ENCODE data around the gene KCNJ2.

The KCNJ2 gene

DNA sequence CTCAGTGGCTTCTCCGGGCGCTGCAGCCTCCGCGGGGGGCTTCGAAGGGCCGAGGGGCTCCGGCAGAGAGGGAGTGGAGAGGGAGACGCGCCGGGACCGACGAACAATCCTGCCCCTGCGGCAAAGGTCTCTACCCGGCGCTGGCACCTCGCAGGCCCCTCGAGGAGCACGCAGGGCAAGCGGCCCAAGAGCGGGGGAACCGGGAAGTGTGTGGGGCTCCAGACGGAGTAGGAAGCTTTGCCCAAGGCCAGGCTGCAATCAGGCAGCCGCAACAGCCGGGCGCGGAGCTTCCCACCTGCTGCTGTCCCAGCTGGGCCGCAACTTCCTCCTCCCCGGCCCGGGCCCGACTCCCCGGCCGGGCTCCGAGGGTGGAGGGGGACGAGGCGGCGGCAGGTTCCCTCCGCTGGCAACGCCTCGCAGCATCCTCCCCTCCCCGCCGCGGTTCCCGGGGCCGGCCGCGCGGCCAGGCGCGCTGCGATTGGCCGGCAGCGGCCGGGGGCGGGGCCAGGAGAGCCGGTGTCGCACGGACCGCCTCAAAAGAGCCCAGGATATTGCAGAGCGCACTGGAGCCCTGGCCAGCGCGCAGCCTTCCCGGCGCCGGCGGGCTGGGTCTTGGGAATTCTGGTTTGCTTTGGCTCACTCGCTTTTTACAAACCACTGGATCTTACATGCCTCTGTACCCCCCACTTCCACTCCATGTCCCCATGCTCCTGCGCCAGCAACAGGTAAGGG, at the start of gene KCNJ2:
KCNJ2 (plus strand) TSS at position 556 of the 732 bp plus-strand sequence. CDS start 5,508 bp downstream, outside the sequence.
- Histone ChIP-seq H3K9me3 (ENCODE audit: control insufficient read depth, low read length) (no peaks in the 10 kb centered on the region), H3K4me3 (ENCODE audit: low read length) (peak within 1 kb of the TSS; percentile 87), H3K4me1 (ENCODE audit: control insufficient read depth, insufficient read depth, low read length) (peaks cover 27% of the 10 kb centered on the region), H3K9ac (ENCODE audit: low read length) (peak within 1 kb of the TSS; percentile 79), H3K36me3 (ENCODE audit: control insufficient read depth, insufficient read depth, low read length, severe bottlenecking) (no peaks in the 10 kb centered on the region), H3K27me3 (replicated peaks; ENCODE audit: control insufficient read depth, insufficient read depth, low read length) (no peaks in the 10 kb centered on the region)
- peak; percentile 86 for DNase-seq (ENCODE audit: low read depth)

DNA sequence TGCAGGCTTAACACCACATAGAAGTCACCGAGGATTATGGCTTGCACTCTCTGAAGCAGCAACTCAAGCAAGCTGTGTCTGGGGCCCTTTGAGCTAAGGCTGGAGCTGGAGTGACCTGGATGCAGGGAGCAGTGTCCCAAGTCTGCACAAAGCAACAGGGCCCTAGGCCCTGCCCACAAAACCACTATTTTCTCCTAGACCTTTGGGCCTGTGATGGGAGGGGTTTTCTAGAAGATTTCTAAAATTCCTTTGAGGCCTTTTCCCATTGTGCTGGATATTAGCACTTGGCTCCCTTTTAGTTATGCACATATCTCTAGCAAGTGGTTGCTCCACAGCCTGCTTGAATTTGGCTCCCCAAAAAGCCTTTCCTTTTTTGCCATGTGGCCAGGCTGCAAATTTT, 49.8 kb upstream of the KCNJ2 start:
- DNase-seq (ENCODE audit: low read depth), result no peak
- Histone ChIP-seq H3K9ac (ENCODE audit: low read length) (no peak overlapping the region), H3K27me3 (replicated peaks; ENCODE audit: control insufficient read depth, insufficient read depth, low read length) (no peaks in the 10 kb centered on the region), H3K4me3 (ENCODE audit: low read length) (no peak overlapping the region), H3K36me3 (ENCODE audit: control insufficient read depth, insufficient read depth, low read length, severe bottlenecking) (no peaks in the 10 kb centered on the region), H3K9me3 (ENCODE audit: control insufficient read depth, low read length) (peaks cover 7% of the 10 kb centered on the region), H3K4me1 (ENCODE audit: control insufficient read depth, insufficient read depth, low read length) (peaks cover 9% of the 10 kb centered on the region)

DNA sequence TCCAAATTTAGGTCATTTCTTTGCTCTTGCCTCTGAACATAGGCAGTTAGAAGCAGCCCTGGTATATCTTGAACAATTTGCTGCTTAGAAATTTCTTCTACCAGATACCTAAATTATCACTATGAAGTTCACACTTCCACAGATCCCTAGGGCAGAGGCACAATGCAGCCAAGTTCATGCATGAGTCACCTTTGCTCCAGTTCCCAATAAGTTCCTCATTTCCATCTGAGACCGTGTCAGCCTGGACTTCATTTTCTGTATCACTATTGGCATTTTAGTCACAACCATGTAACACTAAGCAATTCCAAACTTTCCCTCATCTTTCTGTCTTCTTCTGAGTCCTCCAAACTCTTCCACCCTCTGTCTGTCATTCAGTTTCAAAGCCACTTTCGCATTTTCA, 49.3 kb upstream of the KCNJ2 start:
- DNase-seq (ENCODE audit: low read depth), result no peak
- H3K9ac ChIP-seq (ENCODE audit: low read length), result no peak overlapping the region
- H3K27me3 ChIP-seq (replicated peaks; ENCODE audit: control insufficient read depth, insufficient read depth, low read length), result no peaks in the 10 kb centered on the region
- no peaks in the 10 kb centered on the region for H3K36me3 ChIP-seq (ENCODE audit: control insufficient read depth, insufficient read depth, low read length, severe bottlenecking)
- H3K9me3 ChIP-seq (ENCODE audit: control insufficient read depth, low read length), result peaks cover 7% of the 10 kb centered on the region
- H3K4me3 ChIP-seq (ENCODE audit: low read length), result no peak overlapping the region
- H3K4me1 ChIP-seq (ENCODE audit: control insufficient read depth, insufficient read depth, low read length), result peaks cover 9% of the 10 kb centered on the region

DNA sequence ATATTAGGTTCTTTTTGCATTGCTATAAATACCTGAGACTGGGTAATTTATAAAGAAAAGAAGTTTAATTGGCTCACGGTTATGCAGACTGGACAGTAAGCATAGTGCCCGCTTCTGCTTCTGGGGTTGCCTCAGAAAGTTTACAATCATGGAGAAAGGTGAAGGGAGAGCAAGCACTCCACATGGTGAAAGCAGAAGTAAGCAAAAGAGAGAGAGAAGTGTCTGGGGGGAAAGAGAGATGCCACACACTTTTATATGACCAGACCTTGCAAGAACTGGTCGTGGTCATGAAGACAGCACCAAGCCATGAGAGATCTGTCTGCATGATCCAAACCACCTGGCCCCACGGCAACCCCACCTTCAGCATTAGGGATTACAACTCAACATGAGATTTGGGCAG, 48.9 kb upstream of the KCNJ2 start:
- DNase-seq (ENCODE audit: low read depth), result no peak
- no peak overlapping the region for H3K4me3 ChIP-seq (ENCODE audit: low read length)
- no peak overlapping the region for H3K9ac ChIP-seq (ENCODE audit: low read length)
- peaks cover 9% of the 10 kb centered on the region for H3K4me1 ChIP-seq (ENCODE audit: control insufficient read depth, insufficient read depth, low read length)
- H3K27me3 ChIP-seq (replicated peaks; ENCODE audit: control insufficient read depth, insufficient read depth, low read length), result no peaks in the 10 kb centered on the region
- no peaks in the 10 kb centered on the region for H3K36me3 ChIP-seq (ENCODE audit: control insufficient read depth, insufficient read depth, low read length, severe bottlenecking)
- H3K9me3 ChIP-seq (ENCODE audit: control insufficient read depth, low read length), result peaks cover 7% of the 10 kb centered on the region

DNA sequence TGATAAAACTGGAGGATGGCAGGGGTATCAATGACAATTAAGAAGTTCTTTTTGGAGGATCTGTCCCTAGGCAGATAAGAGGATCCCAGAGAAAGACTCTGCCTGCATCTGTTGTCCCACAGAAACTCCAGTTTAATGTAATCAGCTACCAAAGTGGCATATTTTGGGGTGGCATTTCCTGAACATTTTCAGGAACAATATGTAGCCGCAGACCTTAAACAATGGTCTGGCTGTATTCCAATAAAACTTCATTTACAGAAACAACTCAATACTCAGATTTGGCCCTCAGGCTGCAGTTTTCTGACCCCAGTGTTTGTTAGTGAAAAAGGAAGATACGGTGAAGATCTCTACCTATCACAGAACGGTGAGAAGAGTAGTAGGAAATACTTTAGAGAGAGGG, 48.2 kb upstream of the KCNJ2 start:
- no peak for DNase-seq (ENCODE audit: low read depth)
- Histone ChIP-seq H3K4me3 (ENCODE audit: low read length) (no peak overlapping the region), H3K9ac (ENCODE audit: low read length) (no peak overlapping the region), H3K36me3 (ENCODE audit: control insufficient read depth, insufficient read depth, low read length, severe bottlenecking) (no peaks in the 10 kb centered on the region), H3K27me3 (replicated peaks; ENCODE audit: control insufficient read depth, insufficient read depth, low read length) (no peaks in the 10 kb centered on the region), H3K9me3 (ENCODE audit: control insufficient read depth, low read length) (peaks cover 7% of the 10 kb centered on the region), H3K4me1 (ENCODE audit: control insufficient read depth, insufficient read depth, low read length) (peaks cover 9% of the 10 kb centered on the region)

DNA sequence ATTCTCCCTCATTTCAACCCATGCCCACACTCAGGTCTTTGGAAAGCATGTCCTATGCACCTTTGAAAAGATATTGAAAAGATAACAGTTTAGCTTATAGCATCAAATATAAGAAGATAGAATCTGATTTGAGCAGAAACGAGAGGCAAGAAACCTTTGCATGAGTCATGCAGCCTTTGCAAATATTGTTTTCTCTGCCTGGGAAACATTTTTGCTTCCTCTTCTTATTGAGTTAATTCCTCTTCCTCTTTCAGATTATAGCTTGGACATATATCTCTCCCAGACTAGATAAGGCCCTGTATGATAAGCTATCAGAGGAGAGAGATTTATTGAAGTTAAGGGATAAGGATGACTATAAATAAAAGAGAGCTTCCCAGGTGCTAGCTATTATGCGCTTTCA, 46.1 kb upstream of the KCNJ2 start:
- Histone ChIP-seq H3K9ac (ENCODE audit: low read length) (no peak overlapping the region), H3K27me3 (replicated peaks; ENCODE audit: control insufficient read depth, insufficient read depth, low read length) (no peaks in the 10 kb centered on the region), H3K4me3 (ENCODE audit: low read length) (no peak overlapping the region), H3K9me3 (ENCODE audit: control insufficient read depth, low read length) (peaks cover 7% of the 10 kb centered on the region), H3K4me1 (ENCODE audit: control insufficient read depth, insufficient read depth, low read length) (peaks cover 9% of the 10 kb centered on the region), H3K36me3 (ENCODE audit: control insufficient read depth, insufficient read depth, low read length, severe bottlenecking) (no peaks in the 10 kb centered on the region)
- DNase-seq (ENCODE audit: low read depth), result no peak

DNA sequence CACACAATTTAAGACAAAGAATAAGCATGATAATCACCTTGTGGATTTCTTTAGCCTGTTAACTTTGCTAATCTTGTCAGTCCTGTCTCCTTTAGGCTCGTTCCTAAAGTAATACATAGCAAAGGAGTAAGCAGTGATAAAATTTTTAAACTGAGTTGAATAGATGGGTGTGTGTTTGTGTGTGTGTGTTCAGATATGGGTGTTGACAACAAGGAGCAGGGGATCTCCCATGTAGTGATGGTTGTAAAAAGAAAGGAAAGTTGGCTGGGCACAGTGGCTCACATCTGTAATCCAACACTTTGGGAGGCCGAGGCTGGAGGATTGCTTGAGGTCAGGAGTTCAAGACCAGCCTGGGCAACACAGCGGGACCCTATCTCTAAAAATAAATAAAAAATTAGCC, 44.6 kb upstream of the KCNJ2 start:
- Histone ChIP-seq H3K4me1 (ENCODE audit: control insufficient read depth, insufficient read depth, low read length) (peaks cover 6% of the 10 kb centered on the region), H3K9me3 (ENCODE audit: control insufficient read depth, low read length) (peaks cover 1% of the 10 kb centered on the region), H3K4me3 (ENCODE audit: low read length) (no peak overlapping the region), H3K36me3 (ENCODE audit: control insufficient read depth, insufficient read depth, low read length, severe bottlenecking) (no peaks in the 10 kb centered on the region), H3K27me3 (replicated peaks; ENCODE audit: control insufficient read depth, insufficient read depth, low read length) (no peaks in the 10 kb centered on the region), H3K9ac (ENCODE audit: low read length) (no peak overlapping the region)
- no peak for DNase-seq (ENCODE audit: low read depth)

DNA sequence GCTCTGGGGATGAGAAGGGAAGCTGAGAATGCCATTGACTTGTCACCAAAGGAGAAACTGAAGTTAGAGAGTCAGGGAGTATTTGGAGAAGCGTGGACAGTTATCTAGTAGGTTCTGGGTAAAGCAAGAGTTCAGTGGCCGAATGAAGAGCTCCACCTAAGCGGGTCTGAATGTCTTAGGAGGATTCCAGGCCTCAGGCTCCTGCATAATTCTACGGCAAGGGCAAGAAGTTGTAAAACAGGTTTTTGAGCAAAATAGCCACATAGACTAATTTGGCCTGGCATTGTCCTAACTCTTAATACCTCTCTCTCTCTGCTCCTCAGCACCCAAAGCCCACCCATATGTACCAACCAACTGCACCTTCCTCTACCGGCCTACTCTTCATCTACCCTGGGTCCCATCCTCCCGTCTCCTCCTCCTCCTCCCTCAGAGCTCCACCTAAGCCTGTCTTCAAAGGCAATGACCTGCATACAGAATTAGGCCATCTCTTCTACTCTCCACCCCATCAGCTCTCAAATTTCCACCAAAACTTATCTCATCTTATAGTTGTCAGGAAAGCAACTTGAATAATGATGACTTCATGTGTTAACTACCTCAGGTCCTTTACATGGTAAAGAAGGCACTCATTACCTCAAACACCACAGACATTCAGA, 42.0 kb upstream of the KCNJ2 start:
- DNase-seq (ENCODE audit: low read depth), result no peak
- H3K9me3 ChIP-seq (ENCODE audit: control insufficient read depth, low read length), result no peaks in the 10 kb centered on the region
- no peak overlapping the region for H3K4me3 ChIP-seq (ENCODE audit: low read length)
- H3K27me3 ChIP-seq (replicated peaks; ENCODE audit: control insufficient read depth, insufficient read depth, low read length), result no peaks in the 10 kb centered on the region
- H3K36me3 ChIP-seq (ENCODE audit: control insufficient read depth, insufficient read depth, low read length, severe bottlenecking), result no peaks in the 10 kb centered on the region
- no peaks in the 10 kb centered on the region for H3K4me1 ChIP-seq (ENCODE audit: control insufficient read depth, insufficient read depth, low read length)
- H3K9ac ChIP-seq (ENCODE audit: low read length), result no peak overlapping the region

DNA sequence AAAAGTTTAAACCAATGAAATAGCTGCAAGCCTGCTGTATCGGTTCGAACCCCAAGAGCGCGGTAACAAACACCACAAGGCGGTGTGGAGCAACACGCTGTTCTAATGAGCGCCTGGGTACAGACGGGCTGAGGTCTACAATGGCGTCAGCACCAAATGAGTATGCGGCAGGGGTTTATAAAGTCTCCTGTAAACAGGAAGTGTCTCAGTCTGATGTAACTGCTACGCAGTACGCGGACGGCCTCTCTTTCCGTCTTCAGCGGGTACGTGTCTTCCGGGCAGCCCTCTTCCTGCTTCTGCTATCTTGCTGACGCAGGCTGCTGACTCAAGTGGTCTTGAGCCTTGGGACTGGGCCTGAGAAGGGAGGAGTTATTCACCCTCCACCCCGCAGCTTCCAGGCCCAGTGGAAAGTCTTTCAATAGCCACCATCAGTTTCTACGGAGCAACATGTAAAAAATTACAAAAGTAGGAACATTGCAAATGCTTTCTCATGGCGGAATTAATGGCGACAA, 40.5 kb upstream of the KCNJ2 start:
- Histone ChIP-seq H3K36me3 (ENCODE audit: control insufficient read depth, insufficient read depth, low read length, severe bottlenecking) (no peaks in the 10 kb centered on the region), H3K4me3 (ENCODE audit: low read length) (no peak overlapping the region), H3K9me3 (ENCODE audit: control insufficient read depth, low read length) (no peaks in the 10 kb centered on the region), H3K9ac (ENCODE audit: low read length) (no peak overlapping the region), H3K27me3 (replicated peaks; ENCODE audit: control insufficient read depth, insufficient read depth, low read length) (no peaks in the 10 kb centered on the region), H3K4me1 (ENCODE audit: control insufficient read depth, insufficient read depth, low read length) (no peaks in the 10 kb centered on the region)
- DNase-seq (ENCODE audit: low read depth), result no peak

DNA sequence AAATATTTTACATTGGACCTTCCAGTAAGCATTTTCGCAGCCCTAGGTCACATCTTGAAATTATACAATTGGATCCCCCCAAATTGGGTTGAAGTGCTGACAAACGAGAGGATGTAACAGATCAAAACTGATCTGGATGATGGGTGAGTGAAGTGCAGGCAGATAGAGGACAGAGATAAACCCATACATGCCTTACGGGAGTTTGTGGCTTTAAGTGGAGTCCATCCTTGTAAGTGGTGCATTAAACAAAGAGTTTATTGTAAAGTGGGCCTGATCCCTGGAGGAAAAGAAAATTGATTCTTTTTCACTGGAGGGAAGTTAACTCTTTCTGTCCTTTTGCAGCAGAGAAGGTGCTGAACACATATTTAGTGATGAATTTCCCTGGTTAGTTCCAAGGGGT, 39.0 kb upstream of the KCNJ2 start:
- Histone ChIP-seq H3K4me1 (ENCODE audit: control insufficient read depth, insufficient read depth, low read length) (no peaks in the 10 kb centered on the region), H3K4me3 (ENCODE audit: low read length) (no peak overlapping the region)
- no peak for DNase-seq (ENCODE audit: low read depth)

DNA sequence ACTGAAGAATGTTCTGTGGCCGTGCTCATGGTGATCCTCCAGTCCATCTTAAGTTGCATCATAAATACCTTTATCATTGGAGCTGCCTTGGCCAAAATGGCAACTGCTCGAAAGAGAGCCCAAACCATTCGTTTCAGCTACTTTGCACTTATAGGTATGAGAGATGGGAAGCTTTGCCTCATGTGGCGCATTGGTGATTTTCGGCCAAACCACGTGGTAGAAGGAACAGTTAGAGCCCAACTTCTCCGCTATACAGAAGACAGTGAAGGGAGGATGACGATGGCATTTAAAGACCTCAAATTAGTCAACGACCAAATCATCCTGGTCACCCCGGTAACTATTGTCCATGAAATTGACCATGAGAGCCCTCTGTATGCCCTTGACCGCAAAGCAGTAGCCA, 36.8 kb upstream of the KCNJ2 start:
- no peaks in the 10 kb centered on the region for H3K9me3 ChIP-seq (ENCODE audit: control insufficient read depth, low read length)

More for the DNA sequence above, 39.0 kb upstream of the KCNJ2 start:
- Histone ChIP-seq H3K36me3 (ENCODE audit: control insufficient read depth, insufficient read depth, low read length, severe bottlenecking) (no peaks in the 10 kb centered on the region), H3K9ac (ENCODE audit: low read length) (no peak overlapping the region), H3K27me3 (replicated peaks; ENCODE audit: control insufficient read depth, insufficient read depth, low read length) (no peaks in the 10 kb centered on the region), H3K9me3 (ENCODE audit: control insufficient read depth, low read length) (no peaks in the 10 kb centered on the region)

More for the DNA sequence above, 36.8 kb upstream of the KCNJ2 start:
- Histone ChIP-seq H3K27me3 (replicated peaks; ENCODE audit: control insufficient read depth, insufficient read depth, low read length) (no peaks in the 10 kb centered on the region), H3K4me1 (ENCODE audit: control insufficient read depth, insufficient read depth, low read length) (peaks cover 7% of the 10 kb centered on the region), H3K4me3 (ENCODE audit: low read length) (no peak overlapping the region), H3K36me3 (ENCODE audit: control insufficient read depth, insufficient read depth, low read length, severe bottlenecking) (no peaks in the 10 kb centered on the region), H3K9ac (ENCODE audit: low read length) (no peak overlapping the region)
- DNase-seq (ENCODE audit: low read depth), result no peak

All from adipocyte (in vitro differentiated cells).